Hepatocyte (in vitro differentiated cells): ENCODE results near the gene GPR25.

Experiments used
- CTCF ChIP-seq: fragments of 200-600 bp; sonication (generic); IDR thresholded peaks from 2 replicates; pipeline ENCODE4 v1.5.1; 2016; ENCODE audit warnings: antibody characterized with exemption, mild to moderate bottlenecking; ENCODE audit not compliant: poor library complexity
- EZH2 ChIP-seq: fragments of 200-600 bp; sonication (generic); IDR thresholded peaks from 2 replicates; pipeline ENCODE4 v1.6.1; 2016; ENCODE audit warnings: antibody characterized with exemption, mild to moderate bottlenecking, borderline replicate concordance
- EZH2phosphoT487 ChIP-seq: fragments of 200-600 bp; sonication (generic); IDR thresholded peaks from one replicate; pipeline ENCODE4 v1.6.1; 2018; ENCODE audit warnings: antibody characterized with exemption, mild to moderate bottlenecking, low read depth, moderate library complexity; ENCODE audit not compliant: unreplicated experiment, severe bottlenecking

- no peak for TF ChIP-seq CTCF
- no peak for TF ChIP-seq EZH2
- no peak for TF ChIP-seq EZH2phosphoT487
These were observed 10.3 kb downstream of the GPR25 start for GRCh38 chr1:200883118-200883517.
